Prostate gland (tissue), 2 donors: ENCODE measurements around the gene SLC2A4RG.

Experiments
- POLR2AphosphoS5 ChIP-seq: sonication (generic); formaldehyde crosslinking; IDR thresholded peaks from one replicate; pipeline ENCODE4 v1.6.1; 2017; ENCODE audit warnings: antibody characterized with exemption
- TF ChIP-seq, protein P1 (sequence below), 4 experiments: fragments of 200-600 bp in 2 of 4; fragments of 450-650 bp in 2 of 4; sonication (generic) in 2 of 4; IDR thresholded peaks; 1 replicate in 3 of 4; 2 replicates in 1 of 4; pipeline ENCODE4 v1.5.1; 2016 to 2019; ENCODE audit warnings: antibody characterized with exemption in 4 of 4, mild to moderate bottlenecking in 2 of 4, moderate library complexity in 2 of 4

DNA sequence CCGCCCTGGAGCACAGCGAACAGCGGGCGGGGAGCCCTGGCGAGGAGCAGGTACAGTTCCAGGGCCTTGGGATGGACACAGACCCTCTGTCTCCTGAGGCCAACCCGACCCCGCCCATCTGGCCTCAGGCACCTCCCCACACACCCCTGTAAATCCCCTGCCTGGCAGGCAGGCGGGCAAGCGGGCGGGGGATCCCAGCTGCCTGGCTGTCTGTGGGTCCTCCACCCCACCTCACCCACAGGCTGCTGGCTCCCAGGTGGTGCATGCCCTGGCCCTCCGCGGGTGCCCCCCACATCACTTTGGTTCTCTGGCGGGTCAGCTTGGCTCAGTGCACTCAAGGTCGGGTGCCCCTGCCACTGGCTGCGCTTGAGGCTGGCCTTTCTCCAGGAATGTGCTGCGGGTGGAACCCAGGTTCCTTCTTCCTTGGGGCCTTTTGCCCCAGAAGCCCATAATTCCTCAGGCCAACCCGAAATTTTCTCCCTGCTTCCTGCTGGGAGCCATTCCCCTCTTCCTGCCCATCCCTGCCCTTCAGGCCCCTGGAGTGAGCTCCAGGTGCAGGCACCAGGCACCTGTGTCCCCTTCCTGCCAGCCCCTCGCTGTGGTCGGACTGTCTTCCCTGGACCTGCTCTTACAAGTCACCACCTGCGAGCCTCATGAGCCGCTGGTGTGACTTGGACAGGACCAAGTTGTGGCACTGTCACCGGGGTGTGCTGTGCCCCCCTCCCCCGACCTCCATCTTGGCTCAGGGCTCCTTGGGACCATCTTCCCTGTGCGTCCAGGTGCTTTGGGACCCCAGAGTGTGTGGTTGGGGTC lies 48.5 kb upstream of the SLC2A4RG start:
- TF ChIP-seq POLR2AphosphoS5, result no peak
- TF ChIP-seq, protein P1, sequence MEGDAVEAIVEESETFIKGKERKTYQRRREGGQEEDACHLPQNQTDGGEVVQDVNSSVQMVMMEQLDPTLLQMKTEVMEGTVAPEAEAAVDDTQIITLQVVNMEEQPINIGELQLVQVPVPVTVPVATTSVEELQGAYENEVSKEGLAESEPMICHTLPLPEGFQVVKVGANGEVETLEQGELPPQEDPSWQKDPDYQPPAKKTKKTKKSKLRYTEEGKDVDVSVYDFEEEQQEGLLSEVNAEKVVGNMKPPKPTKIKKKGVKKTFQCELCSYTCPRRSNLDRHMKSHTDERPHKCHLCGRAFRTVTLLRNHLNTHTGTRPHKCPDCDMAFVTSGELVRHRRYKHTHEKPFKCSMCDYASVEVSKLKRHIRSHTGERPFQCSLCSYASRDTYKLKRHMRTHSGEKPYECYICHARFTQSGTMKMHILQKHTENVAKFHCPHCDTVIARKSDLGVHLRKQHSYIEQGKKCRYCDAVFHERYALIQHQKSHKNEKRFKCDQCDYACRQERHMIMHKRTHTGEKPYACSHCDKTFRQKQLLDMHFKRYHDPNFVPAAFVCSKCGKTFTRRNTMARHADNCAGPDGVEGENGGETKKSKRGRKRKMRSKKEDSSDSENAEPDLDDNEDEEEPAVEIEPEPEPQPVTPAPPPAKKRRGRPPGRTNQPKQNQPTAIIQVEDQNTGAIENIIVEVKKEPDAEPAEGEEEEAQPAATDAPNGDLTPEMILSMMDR (IDR thresholded peaks at IDR 0.05), result no peak
